T47D (cell line): ENCODE data around the gene DCHS1.

Experiments
- DNase-seq, 2 experiments: peaks; one replicate each; pipeline versions ENCODE4 v3.0.0 to v3.0.0-alpha.2; 2011 to 2012; ENCODE audit warnings: low read depth in 1 of 2, low spot score in 1 of 2
- JUND ChIP-seq: IDR thresholded peaks from 2 replicates; pipeline ENCODE4 v1.6.1; 2012; ENCODE audit warnings: low read depth
- in situ Hi-C: cut with HindIII; loops from 2 replicates; pipeline ENCODE4 v1.10.0; 2016; ENCODE audit warnings: low sequenced_read_pairs, low pct_unique_long_range_greater_than_20kb

Gene DCHS1

DNA sequence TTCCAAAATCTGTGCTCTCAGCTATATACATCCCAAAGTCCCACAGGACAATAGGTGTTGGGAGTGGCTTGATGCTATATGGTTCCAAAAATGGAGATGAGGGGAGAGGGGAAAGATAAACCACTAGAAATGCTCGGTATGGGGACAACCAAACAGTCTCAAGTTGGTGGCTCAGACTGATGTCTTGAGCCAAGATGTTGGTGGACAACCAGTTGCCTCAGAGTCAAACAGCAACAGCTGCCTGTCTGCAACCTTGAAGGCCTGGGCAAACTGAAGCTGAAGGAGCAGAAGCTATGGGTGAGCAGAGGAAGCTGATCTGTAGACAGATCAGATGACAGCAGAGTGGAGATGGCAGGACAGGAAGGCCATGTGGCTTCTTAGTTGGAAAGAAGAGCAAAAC is 56.2 kb downstream of the DCHS1 start:
- in situ Hi-C loops: no loop called here
- TF ChIP-seq JUND: no peak
- DNase-seq: no peak

DNA sequence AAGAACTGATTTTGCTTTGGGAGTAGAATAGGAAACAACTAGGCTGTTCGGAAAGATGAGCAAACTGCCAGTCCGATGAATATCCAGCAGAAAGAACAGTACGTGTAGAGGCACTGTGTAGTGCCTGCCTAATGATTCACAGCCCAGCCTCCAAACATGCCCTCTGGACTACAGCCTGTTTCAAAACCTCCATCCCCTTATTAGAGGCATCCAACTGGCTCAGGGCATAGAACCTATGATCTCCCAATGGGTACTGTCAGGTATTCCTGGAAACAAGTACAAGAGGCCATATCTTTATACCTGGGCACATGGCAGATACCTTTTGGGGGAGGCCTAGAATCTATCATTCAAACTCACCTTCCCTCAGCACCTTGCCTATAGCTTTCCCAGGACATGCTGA is 57.1 kb downstream of the DCHS1 start:
- in situ Hi-C loops: no loop called here

DNA sequence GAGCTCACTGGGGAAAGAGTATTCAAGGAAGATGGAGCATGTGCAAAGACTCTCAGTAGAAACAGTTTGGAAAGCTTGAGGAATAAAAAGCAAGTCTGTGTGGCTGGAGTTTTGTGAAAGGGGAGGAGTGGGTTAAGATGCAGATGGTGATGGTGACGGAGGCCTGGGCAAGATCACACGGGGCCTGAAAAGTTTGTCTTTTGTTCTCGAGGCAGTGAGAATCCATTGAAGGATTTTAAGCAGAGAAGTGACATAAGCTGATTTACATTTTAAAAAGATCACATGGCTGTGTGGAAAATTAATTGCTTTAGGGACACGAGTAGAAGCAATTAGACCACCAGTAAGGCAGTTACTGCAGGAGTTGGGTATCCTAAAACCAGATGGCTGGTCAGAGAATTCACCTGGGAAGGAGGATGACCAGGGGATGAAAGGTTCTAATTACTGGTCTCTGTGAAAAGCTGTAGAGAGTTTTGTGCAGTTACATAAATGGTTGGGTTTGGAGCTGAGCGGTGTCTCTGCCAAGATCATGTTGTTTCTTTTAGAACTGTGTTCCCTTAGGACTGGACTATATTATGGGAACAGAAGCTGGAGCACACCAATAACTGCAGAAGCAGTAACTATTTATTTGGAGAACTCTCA is 59.3 kb downstream of the DCHS1 start:
- in situ Hi-C loops: no loop called here
- no peak for TF ChIP-seq JUND
- DNase-seq: no peak

More for the DNA sequence above, 57.1 kb downstream of the DCHS1 start:
- no peak for TF ChIP-seq JUND
- no peak for DNase-seq

DNA sequence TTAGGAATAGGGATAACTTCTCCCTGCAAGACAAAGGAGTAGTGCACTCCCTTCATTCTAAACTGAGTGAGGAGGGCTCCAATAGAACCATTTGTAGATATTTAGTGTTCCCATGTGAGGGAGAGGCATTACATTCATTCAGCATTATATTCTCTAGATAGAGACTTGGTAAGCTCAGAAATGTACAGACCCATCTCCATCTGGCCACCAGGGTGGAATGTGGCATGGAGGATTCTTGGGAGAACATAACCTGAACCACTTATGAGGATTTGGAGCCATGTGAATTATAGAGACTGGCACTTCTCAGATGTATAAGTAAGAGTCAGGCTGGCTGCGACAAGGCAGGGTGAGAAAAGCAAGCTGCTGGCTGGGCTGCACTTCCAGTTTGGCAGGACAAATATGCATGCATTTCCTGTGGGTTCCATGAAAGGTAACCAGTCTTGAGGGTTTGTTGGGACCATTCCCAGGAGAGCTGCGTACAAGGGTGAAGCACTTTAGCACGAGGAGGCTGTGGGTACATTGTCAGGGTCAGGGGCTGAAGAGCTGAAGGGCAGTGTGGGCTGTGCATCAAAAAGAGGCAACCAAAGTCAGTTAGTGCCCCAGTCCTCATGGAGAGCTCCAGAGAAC is 61.4 kb downstream of the DCHS1 start:
- in situ Hi-C loops: no loop called here
- no peak for TF ChIP-seq JUND
- no peak for DNase-seq

DNA sequence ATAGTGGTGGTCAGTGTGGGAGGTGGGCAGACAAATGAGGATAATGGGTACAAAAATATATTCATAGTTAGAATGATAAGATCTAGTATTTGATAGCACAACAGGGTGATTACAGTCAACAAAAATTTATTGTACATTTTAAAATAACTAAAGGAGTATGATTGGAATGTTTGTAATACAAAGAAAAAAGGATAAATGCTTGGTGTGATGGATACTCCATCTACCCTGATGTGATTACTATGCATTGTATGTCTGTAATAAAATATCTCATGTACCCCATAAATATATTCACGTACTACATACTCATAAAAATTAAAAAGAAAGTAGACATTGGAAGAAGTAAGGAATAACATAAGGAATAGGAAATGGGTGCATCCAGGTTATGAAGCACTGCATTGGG is 67.6 kb downstream of the DCHS1 start:
- DNase-seq: no peak
- in situ Hi-C loops: no loop called here
- no peak for TF ChIP-seq JUND

DNA sequence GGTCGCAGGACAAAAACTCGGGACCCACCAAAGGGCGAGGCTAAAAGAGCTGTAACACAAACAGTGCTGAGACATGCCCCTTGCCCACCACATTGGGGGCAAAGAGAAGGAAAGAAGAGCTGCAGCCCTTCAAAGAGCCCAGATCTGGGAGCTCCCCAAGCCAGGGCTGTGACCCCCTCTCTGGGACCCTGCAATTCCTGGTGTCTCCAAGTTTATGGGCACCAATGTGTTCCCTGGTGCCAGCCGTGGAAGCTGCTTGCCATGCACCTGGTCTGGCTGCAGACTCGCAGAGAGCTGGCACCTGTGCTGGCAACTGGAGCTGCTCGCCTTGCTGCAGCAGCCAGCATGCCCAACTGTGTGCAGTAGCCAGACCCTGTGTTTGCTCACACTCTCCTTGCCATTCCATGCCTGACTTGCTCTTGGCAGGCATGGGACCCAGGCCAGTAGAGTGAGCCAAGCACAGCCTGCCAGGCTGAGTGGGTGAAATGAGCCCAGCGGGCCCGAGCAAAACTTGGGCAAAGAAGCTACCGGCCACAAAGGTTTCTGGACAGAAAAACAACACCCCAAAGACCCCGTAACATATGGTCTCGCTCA is 68.2 kb downstream of the DCHS1 start:
- in situ Hi-C loops: no loop called here
- no peak for DNase-seq
- TF ChIP-seq JUND: no peak

DNA sequence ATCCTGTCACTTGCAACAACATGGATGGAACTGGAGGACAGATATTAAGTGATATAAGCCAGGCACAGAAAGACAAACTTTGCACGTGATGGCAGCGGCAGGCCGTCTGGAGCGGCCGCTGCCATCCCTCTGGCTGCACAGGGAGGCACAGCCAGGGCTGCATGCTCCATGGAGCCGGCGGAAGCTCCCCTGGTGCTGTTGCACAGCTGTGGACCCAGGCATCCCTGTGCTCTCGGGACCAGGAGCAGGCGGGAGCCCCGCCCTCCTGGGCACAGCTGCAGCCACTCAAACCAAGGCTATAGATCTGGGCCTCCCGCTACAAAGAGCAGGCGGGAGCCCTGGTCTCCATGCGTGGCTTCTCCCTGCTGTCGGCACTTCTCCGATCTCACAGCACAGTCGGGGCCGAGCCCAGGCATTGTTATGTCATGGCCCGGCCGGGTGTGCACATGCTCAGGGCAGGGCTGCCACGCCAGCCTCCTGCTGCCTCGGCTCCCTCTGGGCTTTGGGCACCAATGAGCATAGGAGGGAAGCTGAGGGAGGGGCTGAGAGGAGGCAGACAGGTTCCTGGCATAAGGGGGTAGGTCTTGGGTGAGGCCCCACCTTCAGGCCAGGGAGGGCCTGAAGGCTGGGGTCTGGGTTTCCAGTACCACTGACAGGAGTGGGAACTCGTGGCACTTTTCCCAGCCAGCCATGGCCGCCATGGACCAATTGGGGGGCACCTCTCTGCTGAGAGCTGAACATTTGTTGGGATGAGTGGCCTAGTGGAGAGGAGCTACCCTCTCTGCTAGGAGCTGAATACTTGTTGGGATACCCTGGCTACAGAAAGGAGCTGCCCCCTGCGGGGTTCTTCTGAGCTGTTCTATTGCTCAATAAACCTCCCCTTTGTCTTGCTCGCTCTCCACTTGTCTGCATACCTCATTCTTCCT is 68.9 kb downstream of the DCHS1 start:
- in situ Hi-C loops: no loop called here
- no peak for TF ChIP-seq JUND
- no peak for DNase-seq

DNA sequence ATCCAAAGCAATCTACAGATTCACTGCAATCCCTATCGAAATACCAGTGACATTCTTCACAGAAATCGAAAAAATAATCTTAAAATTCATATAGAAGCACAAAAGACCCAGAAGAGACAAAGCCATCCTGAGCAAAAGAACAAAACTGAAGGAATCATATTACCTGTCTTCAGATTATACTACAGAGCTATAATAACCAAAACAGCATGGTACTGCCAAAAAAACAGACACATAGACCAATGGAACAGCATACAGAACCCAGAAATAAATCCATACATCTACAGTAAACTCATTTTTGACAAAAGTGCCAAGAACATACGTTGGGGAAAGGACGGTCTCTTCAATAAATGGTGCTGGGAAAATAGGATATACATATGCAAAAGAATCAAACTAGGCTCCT is 71.1 kb downstream of the DCHS1 start:
- TF ChIP-seq JUND: no peak
- DNase-seq: no peak
- in situ Hi-C loops: no loop called here

DNA sequence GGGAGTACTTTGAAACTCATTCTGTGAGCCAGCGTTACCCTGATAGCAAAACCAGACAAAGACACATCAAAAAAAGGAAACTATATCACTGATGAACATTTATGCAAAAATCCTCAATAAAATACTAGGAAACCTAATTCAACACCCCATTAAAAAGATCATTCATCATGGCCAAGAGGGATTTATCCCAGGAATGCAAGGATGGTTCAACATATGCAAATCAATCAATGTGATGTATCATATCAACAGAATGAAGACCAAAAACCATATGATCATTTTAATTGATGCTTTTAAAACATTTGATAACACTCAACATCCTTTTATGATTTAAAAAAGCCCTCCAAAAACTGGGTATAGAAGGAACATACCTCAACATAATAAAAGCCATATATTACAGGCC is 72.0 kb downstream of the DCHS1 start:
- no peak for TF ChIP-seq JUND
- in situ Hi-C loops: no loop called here
- DNase-seq: no peak

DNA sequence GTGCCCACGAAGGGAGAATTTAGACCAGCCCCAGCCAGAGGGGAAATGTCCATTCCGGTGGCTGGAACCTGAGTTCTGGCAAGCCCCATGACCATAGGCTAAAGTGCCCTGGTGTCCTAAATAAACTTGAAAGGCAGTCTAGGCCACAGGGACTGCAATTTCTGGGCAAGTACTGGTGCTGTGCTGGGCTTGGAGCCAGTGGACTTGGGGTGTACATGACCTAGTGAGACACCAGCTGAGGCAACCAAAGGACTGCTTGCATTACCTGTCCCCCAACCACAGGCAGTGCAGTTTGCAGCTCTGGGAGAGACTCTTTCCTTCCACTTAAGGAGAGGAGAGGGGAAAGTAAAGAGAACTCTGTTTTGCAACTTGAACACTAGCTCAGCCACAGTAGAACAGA is 75.9 kb downstream of the DCHS1 start:
- no peak for TF ChIP-seq JUND
- in situ Hi-C loops: no loop called here
- DNase-seq: no peak

DNA sequence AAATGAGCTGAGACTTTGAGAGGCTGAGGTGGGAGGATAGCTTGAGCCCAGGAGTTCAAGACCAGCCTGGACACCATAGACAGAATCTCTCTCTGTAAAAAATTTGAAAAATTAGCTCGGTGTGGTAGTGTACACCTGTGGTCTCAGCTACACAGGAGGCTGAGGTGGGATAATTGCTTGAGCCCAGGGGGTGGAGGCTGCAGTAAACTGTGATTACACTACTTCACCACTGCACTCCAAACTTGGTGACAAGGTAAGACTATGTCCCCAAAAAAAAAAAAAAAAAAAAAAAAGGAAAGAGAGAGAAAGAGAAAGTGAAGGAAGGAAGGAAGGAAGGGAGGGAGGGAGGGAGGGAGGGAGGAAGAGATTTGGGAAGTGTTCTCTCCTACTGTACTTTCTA is 77.5 kb downstream of the DCHS1 start:
- in situ Hi-C loops: no loop called here
- TF ChIP-seq JUND: no peak
- DNase-seq: no peak

DNA sequence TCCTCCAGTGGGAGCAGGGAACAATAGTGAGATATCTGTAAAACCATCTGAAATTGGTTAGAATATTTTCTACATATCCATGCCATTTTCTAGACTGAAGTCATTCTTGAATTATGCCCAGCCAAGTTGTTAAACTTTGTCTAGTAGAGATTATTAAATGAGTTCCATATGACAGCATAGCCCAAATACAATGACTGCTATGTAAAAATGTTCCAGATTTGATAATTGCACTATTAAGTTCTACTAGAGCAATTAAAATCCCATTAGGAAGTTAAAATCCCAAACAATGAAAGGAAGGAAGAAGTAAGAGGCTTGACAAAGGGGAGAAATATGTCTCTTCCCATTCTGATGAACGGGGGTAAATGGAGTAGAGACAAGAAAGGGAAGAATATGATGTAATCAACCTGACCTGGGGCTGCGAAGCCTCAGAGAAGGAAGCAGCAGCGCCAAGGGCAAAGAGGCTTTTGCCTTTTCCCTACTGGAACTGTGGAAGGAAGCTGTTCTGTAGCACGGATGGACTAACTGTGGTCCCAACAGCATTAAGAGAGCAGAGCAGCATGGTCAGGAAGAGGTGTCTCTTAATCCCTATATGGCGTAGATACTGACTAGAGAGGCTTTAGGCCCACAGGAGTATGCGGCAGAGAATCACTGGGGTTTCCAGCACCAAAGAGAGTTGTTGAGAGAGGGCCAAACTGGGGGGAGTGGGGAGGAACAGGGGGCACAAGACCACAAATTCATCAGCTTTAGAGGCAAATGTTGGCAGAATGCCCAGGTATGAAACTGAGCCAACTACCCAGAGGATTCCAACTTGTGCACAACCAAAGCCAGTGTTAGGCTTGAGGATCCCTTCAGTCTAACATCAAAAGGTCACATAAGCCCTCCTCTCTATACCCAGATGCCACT is 78.9 kb downstream of the DCHS1 start:
- no peak for TF ChIP-seq JUND
- in situ Hi-C loops: no loop called here

More for the DNA sequence above, 78.9 kb downstream of the DCHS1 start:
- no peak for DNase-seq
